GM18870 (cell line): ENCODE results near the gene ZNF460.

Source experiments
- ATAC-seq: cut with Tn5 transposase; IDR thresholded peaks from one replicate; pipeline ENCODE4 v1.9.1; 2021; ENCODE audit warnings: moderate library complexity; ENCODE audit not compliant: unreplicated experiment

Gene ZNF460

DNA sequence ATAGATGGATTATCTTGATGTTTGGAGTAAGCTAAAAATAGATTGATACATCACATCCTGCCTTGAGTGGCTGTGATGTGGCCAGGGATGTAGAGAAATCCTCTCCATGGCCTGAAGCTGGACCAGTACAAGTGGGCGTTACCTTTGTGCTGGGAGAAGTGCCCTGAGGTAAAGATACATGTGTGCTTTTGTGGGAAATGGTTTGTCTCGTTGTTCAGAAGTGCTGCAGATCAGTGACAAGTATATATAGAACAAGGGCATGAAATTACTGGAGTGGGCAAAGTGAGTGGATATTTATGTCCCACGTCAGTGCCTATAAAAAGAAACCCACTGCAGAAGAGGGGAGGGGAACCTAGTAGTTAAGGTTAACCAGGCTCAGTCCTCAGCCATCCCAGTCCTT, 58.6 kb downstream of the ZNF460 start:
- ATAC-seq, result no peak

DNA sequence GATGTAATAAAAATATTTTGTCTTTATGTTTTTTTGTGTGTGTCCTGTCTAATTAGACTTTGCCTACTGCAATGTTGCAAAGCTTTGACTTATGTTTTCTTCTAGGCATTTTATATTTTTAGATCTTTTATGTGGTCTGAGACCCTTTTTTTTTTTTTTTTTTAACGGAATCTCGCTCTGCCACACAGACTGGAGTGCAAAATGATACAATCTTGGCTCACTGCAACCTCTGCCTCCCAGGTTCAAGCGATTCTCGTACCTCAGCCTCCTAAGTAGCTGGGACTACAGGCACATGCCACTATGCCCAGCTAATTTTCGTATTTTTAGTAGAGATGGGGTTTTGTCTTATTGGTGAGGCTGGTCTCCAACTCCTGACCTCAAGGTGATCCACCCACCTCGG, 62.3 kb downstream of the ZNF460 start:
- ATAC-seq, result no peak
